Eye (tissue), 1 donor: ENCODE results near the gene PGGHG.
A peak's percentile ranks its signal among the peaks of the same experiment; 100 is the strongest.
"Not testable (repeated sequence)": the region's sequence is repeated elsewhere in the genome, so short reads cannot be mapped to it uniquely, and the experiment has no call there.

Experiments
- DNase-seq: peaks from one replicate; pipeline ENCODE4 v3.0.0-alpha.2; 2015

Gene PGGHG

DNA sequence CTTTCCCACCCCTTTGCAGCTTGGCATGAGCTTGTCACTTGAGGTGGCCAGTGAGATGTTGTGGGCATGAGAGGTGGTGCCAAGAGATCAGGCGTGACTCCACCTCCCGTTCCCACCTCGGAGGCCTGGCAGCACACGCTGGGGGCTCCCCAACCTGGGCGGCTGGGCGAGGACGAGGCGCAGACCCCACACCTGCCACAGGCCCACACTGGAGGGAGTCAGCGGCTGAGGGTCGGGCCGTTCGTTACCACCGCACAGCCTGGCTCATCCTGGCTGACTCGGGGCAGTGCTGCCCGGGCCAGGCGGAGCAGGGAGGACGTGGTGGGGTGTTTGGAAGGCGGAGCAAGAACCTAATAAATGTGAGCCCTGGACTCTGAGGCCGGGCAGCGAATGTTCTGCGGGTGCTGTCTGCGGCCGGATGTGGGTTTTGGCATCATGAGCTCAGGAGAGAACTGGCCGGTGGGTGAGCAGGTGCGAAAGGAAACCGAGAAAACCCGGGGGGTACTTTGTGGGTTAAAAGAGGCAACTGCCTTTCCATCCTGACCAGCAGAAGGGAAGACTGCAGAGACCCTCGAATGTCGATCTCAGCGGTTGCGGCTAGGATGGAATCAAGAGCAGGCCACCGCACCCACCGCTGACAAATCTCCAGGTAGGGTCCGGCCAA lies 41.9 kb downstream of the PGGHG start:
- DNase-seq, result no peak

DNA sequence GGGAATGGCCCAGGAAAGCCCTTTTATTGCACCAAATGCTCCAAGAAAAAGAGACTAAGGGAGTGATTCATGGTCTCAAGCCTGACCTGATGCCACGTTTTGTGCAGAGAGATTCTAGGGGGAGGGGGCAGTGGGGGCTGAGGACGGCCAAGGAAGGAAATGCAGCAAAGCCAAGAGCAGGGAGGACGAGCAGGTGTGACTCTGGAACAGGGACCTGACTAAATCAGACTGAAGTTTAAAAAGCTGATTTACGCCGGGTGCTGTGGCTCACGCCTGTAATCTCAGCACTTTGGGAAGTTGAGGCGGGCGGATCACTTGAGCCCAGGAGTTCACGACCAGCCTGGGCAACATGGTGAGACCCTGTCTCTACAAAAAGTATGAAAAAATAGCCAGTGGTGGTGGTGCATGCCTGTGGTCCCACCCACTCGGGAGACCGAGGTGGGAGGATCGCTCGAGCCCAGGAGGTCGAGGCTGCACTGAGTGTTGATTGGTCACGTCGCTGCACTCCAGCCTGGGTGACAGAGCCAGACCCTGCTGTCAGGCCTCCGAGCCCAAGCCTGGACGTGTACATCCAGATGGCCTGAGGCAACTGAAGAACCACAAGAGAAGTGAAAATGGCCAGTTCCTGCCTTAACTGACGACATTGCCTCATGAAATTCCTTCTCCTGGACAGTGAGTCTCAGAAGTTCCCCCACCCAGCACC lies 42.6 kb downstream of the PGGHG start:
- no peak for DNase-seq

DNA sequence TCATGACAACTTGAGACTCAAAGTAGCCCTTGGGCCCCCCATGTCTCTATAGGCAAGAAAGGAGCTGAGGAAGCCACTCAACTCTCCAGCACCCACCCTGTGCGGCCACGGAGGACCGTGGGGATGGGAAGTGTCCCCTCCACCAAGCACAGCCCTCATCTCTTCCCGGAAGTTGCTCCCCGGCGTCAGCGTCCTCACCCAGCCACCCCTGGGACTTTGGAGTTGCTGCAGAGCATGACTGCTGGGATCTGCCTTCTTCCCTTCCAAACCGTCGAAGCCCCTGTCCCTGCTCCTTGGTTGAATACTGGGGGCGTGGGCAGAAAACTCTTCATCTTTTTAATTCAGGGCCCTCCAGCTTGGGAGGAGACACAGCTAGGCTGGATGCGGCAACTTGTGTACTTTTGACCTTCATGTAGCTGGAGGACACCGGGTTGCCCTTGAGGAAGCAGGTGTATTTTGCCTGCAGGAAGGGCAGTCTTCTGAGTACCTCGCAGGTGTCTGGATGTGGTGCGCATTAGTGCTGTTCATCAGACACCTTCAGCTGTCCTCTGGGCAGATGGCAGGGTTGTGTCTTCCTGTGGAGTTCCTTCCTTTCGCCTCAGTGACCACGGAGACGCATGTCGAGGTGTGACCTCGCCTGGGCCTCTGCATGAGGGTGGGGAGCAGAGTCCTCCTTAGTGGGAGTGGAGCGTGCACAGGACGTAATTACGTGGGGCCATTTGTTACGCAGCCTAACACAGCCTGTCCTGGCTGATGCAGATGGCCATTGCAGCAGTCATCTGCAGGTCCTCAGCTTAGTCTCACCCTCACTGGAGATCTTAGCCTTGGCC lies 43.9 kb downstream of the PGGHG start:
- no peak for DNase-seq

DNA sequence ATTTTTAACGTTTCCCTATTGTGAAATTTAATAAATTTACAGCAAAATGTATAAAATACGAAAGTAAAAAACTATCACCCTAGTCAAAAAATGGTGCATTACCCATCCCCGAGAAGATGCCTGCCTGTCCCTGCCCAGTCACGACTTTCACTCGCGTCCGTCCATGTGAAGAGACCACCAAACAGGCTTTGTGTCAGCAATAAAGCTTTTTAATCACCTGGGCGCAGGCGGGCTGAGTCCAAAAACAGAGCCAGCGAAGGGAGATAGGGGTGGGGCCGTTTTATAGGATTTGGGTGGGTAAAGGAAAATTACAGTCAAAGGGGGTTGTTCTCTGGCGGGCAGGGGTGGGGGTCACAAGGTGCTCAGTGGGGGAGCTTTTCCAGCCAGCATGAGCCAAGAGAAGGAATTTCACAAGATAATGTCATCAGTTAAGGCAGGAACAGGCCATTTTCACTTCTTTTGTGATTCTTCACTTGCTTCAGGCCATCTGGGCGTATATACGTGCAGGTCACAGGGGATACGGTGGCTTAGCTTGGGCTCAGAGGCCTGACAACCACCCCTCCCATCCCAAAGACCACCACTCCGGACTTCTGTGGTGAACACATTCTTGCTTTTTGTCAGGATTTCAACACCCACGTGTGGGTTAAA lies 44.8 kb downstream of the PGGHG start:
- DNase-seq, result not testable (repeated sequence)

DNA sequence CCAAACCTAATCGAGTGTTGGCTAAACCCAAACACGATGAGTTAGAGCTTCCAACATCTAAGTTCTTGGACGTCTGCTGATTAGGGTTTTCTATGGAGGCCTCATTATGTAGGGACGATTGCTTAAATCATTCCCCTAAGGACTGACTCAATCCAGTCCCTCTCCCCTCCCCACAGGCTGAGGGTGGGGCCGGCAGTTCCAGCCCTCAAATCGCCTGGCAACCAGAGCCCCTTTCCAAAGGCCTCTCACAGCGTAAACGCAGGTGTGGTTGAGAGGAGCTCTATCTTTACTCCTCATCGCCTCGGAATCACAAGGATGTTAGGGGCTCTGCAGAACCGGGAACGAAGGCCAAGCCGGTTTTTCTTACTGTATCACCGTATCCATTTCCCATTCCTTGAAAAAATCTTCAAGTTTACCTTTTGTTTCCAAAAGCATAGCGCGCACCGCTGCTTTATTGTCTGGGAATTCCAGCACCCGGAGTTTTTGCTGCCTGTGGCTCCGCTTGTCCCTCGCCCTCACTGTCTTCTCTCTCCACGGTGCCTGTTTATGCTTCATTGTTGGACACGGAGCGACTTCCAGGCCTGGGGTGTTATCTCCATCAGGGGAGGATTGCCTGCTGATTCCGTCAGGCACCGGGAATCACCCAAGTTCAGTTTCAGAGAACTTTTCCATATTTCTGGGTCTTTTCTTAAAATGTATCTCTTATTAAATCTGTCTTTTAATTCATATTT lies 45.5 kb downstream of the PGGHG start:
- peak; percentile 78 for DNase-seq

DNA sequence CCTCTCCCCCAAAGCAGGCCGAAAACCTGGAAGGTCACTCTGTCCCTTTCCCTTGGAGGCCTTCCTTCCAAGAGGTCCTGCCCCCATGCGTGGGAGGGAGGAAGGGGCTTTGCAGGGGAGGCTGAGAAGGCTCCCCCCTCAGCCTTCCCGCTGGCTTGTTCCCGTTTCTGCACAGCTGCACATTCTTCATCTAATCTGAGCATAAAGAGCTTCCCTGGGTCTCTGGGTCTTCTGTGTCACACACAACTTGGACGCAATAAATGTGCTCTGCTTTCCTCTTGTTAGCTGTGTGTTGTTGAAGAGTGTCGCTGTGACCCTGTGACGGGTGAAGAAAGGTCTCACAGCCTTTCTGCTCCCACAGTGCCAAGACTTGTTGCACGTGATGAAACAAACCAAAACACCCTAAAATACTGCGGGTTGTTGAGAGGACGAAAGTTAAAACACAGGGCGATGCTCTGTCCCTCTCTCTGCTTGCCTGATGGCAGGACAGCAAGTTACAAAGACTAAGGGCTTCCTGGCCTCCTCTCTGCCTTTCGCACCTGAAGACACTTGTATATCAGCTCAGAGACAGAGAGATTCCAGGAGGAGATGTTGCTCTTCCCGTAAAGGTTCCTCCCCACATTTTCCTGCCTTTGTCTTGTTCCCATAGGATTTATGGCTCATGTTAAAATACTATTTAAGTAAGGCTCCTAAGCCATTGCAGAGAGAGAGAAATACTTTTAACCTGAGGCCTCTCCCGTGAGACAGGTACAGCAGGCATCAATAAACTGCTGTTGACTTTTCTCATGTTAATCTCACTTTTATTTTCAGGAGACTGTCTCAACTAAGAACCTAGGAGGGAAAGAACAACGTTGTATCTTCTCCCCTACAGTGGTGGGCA lies 47.1 kb downstream of the PGGHG start:
- DNase-seq, result peak; percentile 91

DNA sequence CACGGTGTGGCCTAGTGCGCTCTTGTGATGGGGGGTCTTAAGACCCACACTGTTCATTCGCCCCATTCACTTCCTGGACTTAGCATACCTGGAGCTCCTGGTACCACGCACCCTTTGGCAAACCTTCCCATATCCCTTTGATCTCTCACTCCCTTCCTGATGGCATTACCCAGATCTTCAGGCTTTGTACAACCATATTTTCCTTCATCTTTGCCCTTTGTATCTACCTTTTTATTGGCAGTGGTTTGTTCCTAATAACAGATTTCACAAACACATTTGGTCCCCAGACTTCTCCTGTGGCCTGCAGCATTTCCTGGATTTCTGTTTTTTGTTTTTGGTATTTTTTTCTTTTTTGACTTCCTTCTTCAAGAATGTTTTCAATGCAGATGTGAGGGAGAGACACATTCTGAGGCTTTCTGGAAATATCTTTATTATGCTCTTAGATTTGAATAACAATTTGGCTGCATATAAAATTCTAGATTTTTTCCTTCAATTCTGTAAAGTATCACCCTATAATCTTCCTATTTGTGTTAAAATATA lies 47.8 kb downstream of the PGGHG start:
- peak; percentile 33 for DNase-seq

DNA sequence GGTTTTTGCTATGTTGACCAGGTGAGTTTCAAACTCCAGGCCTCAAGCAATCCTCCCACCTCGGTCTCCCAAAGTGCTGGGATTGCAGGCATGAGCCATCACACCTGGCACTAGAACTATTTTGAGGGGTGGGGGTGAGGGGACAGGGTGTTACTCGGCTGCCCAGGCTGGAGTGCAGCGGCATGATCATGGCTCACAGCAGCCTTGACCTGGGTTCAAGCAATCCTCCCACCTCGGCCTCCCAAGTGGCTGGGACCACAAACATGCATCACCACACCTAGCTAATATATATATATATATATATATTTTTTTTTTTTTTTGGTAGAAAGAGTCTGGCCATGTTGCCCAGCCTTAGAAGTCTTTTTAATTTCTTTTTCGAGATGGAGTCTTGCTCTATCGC lies 48.8 kb downstream of the PGGHG start:
- no peak for DNase-seq

DNA sequence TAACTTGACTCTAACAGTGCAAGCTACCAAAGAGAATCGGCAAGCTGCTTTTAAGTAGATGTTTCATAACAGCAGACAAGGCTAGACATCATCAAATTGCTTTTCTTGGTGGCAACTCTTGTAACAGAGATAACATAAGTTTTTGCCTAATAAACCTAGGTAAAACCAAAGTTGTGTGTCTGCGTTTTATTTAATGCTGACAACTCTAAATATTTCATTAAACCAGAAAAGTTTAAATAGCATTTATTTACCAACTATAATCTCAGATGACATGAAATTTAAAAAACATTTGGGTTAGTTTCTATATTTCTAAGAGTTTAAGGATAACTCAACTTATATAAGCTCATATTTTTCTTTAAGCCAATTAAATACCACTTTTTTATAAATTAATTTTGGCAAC lies 51.0 kb downstream of the PGGHG start:
- DNase-seq, result no peak

DNA sequence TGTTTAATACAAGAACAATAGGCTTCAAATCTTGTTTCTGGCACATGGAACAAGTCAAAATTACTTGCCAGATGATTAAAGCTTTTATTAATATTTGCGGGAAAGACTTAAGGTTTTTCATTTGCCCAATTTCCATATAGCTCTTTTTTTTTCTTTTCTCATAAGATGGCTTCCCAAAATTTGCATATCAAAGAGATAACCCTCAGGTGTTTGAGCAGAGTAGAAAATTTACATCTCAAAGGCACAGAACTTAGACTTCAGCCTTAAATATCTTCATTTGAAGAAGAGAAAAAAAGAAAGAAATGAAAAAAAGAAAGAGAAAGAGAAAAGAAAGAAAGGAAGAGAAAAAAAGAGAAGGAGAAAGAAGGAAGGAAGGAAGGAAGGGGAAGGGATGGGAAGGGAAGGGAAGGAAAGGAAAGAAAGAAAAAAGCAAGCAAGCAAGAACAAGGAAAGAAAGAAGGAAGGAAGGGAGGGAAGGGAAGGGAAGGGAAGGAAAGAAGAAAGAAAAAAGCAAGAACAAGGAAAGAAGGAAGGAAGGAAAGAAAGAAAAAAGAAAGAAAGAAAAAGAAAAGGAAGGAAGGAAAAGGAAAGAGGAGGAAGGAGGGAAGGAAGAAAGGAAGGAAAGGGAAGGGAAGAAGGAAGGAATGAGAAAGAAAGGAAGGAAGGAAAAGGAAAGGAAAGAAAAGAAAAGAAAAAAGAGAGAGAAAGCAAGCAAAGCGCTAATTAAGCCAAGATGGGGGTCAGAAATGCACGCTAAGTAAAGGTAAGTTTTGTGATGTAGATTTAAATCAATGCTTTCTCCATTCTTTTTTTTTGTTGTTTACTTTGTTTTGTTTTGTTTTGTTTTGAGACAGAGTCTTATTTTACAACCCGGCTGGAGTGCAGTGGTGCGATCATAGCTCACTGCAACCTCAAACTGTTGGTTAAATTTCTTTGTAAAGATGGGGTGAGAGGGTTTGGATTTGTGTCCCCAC lies 51.9 kb downstream of the PGGHG start:
- DNase-seq, result no peak

DNA sequence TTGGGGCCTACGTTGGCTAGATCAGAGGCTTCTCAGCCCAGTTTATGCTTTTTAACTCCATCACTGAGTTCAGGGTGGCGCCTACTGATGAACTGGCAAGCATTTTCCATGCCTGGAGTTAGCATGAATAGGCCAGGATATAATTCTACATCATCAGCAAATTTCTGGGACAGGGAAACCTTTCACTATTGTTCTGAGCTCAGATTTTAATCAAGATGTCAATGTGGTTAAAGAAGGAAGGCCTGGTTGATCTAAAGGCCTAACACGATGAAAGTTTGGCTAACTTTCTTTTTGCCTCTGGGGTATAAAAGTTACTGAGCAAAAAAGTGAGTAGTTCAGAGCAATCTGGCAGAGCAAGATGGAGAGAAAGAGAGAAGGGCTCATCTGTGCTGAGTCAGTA lies 53.4 kb downstream of the PGGHG start:
- DNase-seq, result no peak

DNA sequence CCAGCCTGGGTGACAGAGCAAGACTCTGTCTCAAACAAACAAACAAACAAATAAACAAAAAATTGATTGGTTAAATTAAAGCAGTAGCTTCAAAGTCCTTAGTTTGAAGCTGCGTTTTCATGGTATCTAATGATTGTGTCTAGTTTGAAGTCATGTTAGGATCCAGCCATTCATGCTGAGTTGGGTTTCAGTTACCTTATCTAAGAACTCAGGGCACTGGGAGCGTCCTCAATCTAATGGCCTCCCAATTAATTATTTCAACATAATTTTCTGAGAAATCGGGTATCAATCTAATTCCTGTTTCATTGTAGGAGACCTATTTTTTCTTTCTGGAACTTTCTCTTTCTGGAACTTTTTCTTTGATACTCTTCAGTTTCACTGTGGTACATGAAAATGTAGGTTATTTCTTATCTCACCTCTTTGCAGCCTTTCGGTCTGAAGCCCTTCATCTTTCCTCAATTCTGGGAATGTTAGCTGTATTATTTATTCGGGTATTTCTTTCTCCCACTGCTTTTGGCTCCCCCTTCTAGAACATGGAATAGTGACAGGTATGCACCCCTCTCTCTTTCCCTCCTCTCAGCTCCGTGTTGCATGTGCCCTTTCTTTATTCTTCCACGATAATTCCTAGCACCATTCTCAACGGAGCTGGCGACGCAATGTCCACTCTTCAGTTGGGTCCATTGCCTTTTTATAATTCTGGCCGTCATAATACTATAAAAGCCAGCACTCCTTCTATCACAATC lies 56.1 kb downstream of the PGGHG start:
- DNase-seq, result no peak
